NCI-H1436 (cell line): ENCODE results near the gene VGLL3.
A peak's percentile ranks its signal among the peaks of the same experiment; 100 is the strongest.
"Not testable (repeated sequence)": the region's sequence is repeated elsewhere in the genome, so short reads cannot be mapped to it uniquely, and the experiment has no call there.

Source experiments
- DNase-seq: peaks from one replicate; lab custom pipeline; 2025; lab: John Stamatoyannopoulos, UW

Gene VGLL3

GRCh38 chr3:86990734-86991481 is at the start of gene VGLL3:
VGLL3 (minus strand) TSS chr3:86991149; CDS start chr3:86990743, 406 bp downstream.
- DNase-seq = peak; percentile 15

GRCh38 chr3:87037652-87038051 is 46.7 kb upstream of the VGLL3 start:
- DNase-seq = no peak

GRCh38 chr3:87036671-87037070 is 45.7 kb upstream of the VGLL3 start:
- no peak for DNase-seq

- DNase-seq = no peak
Measured at GRCh38 chr3:87035339-87035738, 44.4 kb upstream of the VGLL3 start.

GRCh38 chr3:87033205-87033604 is 42.3 kb upstream of the VGLL3 start:
- DNase-seq = no peak

- DNase-seq = no peak
Measured at GRCh38 chr3:87025661-87026645, 35.0 kb upstream of the VGLL3 start.

- DNase-seq = not testable (repeated sequence)
Measured at GRCh38 chr3:87017370-87017769, 26.4 kb upstream of the VGLL3 start.

GRCh38 chr3:87009271-87009670 is 18.3 kb upstream of the VGLL3 start:
- DNase-seq = no peak

GRCh38 chr3:87006844-87007439 is 16.0 kb upstream of the VGLL3 start:
- no peak for DNase-seq

GRCh38 chr3:87004883-87005282 is 13.9 kb upstream of the VGLL3 start:
- DNase-seq = no peak

GRCh38 chr3:87002346-87002745 is 11.4 kb upstream of the VGLL3 start:
- no peak for DNase-seq

GRCh38 chr3:87001473-87002098 is 10.6 kb upstream of the VGLL3 start:
- no peak for DNase-seq

GRCh38 chr3:87000940-87001339 is 10.0 kb upstream of the VGLL3 start:
- no peak for DNase-seq

GRCh38 chr3:86998569-86998968 is 7.6 kb upstream of the VGLL3 start:
- no peak for DNase-seq

GRCh38 chr3:86996261-86996955 is 5.5 kb upstream of the VGLL3 start:
- no peak for DNase-seq

- DNase-seq = no peak
Measured at GRCh38 chr3:86995537-86995936, 4.6 kb upstream of the VGLL3 start.

- DNase-seq = no peak
Measured at GRCh38 chr3:86993704-86994103, 2.8 kb upstream of the VGLL3 start.

- DNase-seq = no peak
Measured at GRCh38 chr3:86991840-86992435, 989 bp upstream of the VGLL3 start.

GRCh38 chr3:86991482-86991815 is 500 bp upstream of the VGLL3 start:
- no peak for DNase-seq

GRCh38 chr3:86990012-86990733 is 776 bp downstream of the VGLL3 start:
- DNase-seq = no peak

GRCh38 chr3:86989611-86990010 is 1.3 kb downstream of the VGLL3 start:
- no peak for DNase-seq
